Mesenchymal stem cell (in vitro differentiated cells and primary cell): ENCODE results near the gene WFDC1.

ENCODE experiments used
- DNase-seq: peaks from one replicate; pipeline ENCODE4 v3.0.0-alpha.2; 2013
- H2AFZ ChIP-seq: one replicate; pipeline ENCODE4 v1.6.1; 2013; ENCODE audit warnings: low read depth, mild to moderate bottlenecking, control low read depth, inconsistent platforms, low read length, moderate library complexity
- H2AK5ac ChIP-seq: 2 replicates; pipeline ENCODE4 v1.6.1; 2013; ENCODE audit warnings: low read length, moderate library complexity, mild to moderate bottlenecking, inconsistent platforms; ENCODE audit not compliant: severe bottlenecking
- H2BK120ac ChIP-seq: one replicate; pipeline ENCODE4 v1.6.1; 2013; ENCODE audit warnings: low read depth, mild to moderate bottlenecking, inconsistent platforms, low read length, moderate library complexity
- H2BK12ac ChIP-seq, 2 experiments: one replicate each; pipeline ENCODE4 v1.6.1; 2013; ENCODE audit warnings: inconsistent platforms in 2 of 2, low read length in 2 of 2, mild to moderate bottlenecking in 2 of 2, moderate library complexity in 2 of 2, control low read depth in 1 of 2
- H2BK15ac ChIP-seq: one replicate; pipeline ENCODE4 v1.6.1; 2013; ENCODE audit warnings: mild to moderate bottlenecking, low read depth, inconsistent platforms; ENCODE audit not compliant: poor library complexity, severe bottlenecking
- H2BK5ac ChIP-seq: 2 replicates; pipeline ENCODE4 v1.6.1; 2013; ENCODE audit warnings: low read depth, mild to moderate bottlenecking, low read length, control low read depth, inconsistent platforms; ENCODE audit not compliant: poor library complexity, severe bottlenecking
- H3K14ac ChIP-seq, 2 experiments: one replicate each; pipeline ENCODE4 v1.6.1; 2013; ENCODE audit warnings: inconsistent platforms in 2 of 2, low read length in 2 of 2, control low read depth in 1 of 2, mild to moderate bottlenecking in 1 of 2, moderate library complexity in 1 of 2
- H3K18ac ChIP-seq, 2 experiments: one replicate each; pipeline ENCODE4 v1.6.1; 2013; ENCODE audit warnings: inconsistent platforms in 2 of 2, low read length in 2 of 2, control low read depth in 1 of 2, low read depth in 1 of 2, mild to moderate bottlenecking in 1 of 2
- H3K23ac ChIP-seq, 2 experiments: one replicate each; pipeline ENCODE4 v1.6.1; 2013; ENCODE audit warnings: inconsistent platforms in 2 of 2, low read length in 2 of 2, mild to moderate bottlenecking in 2 of 2, moderate library complexity in 2 of 2, control low read depth in 1 of 2
- H3K27ac ChIP-seq: 2 replicates; pipeline ENCODE4 v1.5.1; 2013; ENCODE audit warnings: mild to moderate bottlenecking, moderate library complexity, low read length, control low read depth, inconsistent platforms; ENCODE audit not compliant: poor library complexity, severe bottlenecking
- H3K27me3 ChIP-seq, 2 experiments: 2 replicates each; pipeline versions ENCODE4 v1.6.1 to v1.7.0; 2013; ENCODE audit warnings: low read length in 2 of 2, mild to moderate bottlenecking in 2 of 2, moderate library complexity in 2 of 2, control low read depth in 1 of 2, inconsistent platforms in 1 of 2; ENCODE audit not compliant: control insufficient read depth in 1 of 2, insufficient read depth in 1 of 2
- H3K36me3 ChIP-seq, 2 experiments: 2 replicates each; pipeline versions ENCODE4 v1.6.1 to v1.7.0; 2013; ENCODE audit warnings: low read length in 2 of 2, control low read depth in 1 of 2, inconsistent platforms in 1 of 2, low read depth in 1 of 2, mild to moderate bottlenecking in 1 of 2; ENCODE audit not compliant: insufficient read depth in 2 of 2, control insufficient read depth in 1 of 2
- H3K4ac ChIP-seq, 2 experiments: one replicate each; pipeline ENCODE4 v1.6.1; 2013; ENCODE audit warnings: inconsistent platforms in 2 of 2, low read length in 2 of 2, mild to moderate bottlenecking in 2 of 2, moderate library complexity in 2 of 2, control low read depth in 1 of 2, low read depth in 1 of 2
- H3K4me1 ChIP-seq: 2 replicates; pipeline ENCODE4 v1.6.1; 2013; ENCODE audit warnings: low read depth, low read length, control low read depth; ENCODE audit not compliant: control insufficient read depth, insufficient read depth
- H3K4me2 ChIP-seq: 2 replicates; pipeline ENCODE4 v1.6.1; 2013; ENCODE audit warnings: low read length, mild to moderate bottlenecking, inconsistent platforms; ENCODE audit not compliant: poor library complexity, severe bottlenecking
- H3K4me3 ChIP-seq, 2 experiments: 2 replicates each; pipeline versions ENCODE4 v1.5.1 to v1.7.0; 2013; ENCODE audit warnings: low read length in 2 of 2, mild to moderate bottlenecking in 2 of 2, control low read depth in 1 of 2, low read depth in 1 of 2; ENCODE audit not compliant: insufficient read depth in 1 of 2
- H3K79me1 ChIP-seq: replicated peaks from 2 replicates; pipeline ENCODE4 v1.6.1; 2013; ENCODE audit warnings: mild to moderate bottlenecking, control low read depth, low read length, inconsistent platforms; ENCODE audit not compliant: poor library complexity, severe bottlenecking
- H3K9ac ChIP-seq: 2 replicates; pipeline ENCODE4 v1.7.0; 2013; ENCODE audit warnings: mild to moderate bottlenecking, low read length, moderate library complexity
- H3K9me3 ChIP-seq: 2 replicates; pipeline ENCODE4 v1.7.0; 2013; ENCODE audit warnings: mild to moderate bottlenecking, low read length; ENCODE audit not compliant: control insufficient read depth
- H4K8ac ChIP-seq: one replicate; pipeline ENCODE4 v1.6.1; 2013; ENCODE audit warnings: inconsistent platforms, mild to moderate bottlenecking, low read length, moderate library complexity
- H4K91ac ChIP-seq: one replicate; pipeline ENCODE4 v1.6.1; 2013; ENCODE audit warnings: mild to moderate bottlenecking, low read length, inconsistent platforms
- WGBS: methylation state at CpG from one replicate; pipeline ENCODE4 v1.1.7; 2013; ENCODE audit warnings: mixed read lengths; 5-methylcytosine and 5-hydroxymethylcytosine counted together

Gene WFDC1

DNA sequence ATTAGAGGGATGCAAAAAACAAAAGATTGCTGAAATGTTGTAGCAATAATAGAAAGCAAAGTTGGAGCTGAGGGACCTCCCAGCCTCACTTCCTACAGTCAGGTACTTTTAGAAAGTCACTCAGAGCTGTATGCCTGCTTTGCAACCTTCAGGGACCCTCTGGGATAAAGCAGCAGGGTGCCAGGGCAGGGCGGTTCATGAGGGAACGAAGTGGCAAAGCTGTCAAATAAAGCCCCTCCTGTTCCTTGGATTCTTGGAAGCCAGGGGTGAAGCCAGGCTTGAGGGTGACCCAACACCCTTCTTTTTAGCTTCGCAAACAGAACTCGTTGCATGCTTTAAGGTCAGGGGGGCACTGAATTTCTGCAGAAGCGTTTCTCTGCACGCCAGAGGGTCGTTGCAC lies 74.4 kb downstream of the WFDC1 start:
- no peak overlapping the region for H3K18ac ChIP-seq
- H3K27ac ChIP-seq, result no peak overlapping the region
- H2AFZ ChIP-seq, result no peak overlapping the region
- H3K14ac ChIP-seq, result no peak overlapping the region
- no peak overlapping the region for H3K4ac ChIP-seq
- no peak overlapping the region for H3K9ac ChIP-seq
- peaks cover 6% of the 10 kb centered on the region for H3K4me1 ChIP-seq
- peaks cover 71 to 79% of the 10 kb centered on the region in 2 experiments for H3K27me3 ChIP-seq
- H2BK12ac ChIP-seq, result no peak overlapping the region
- no peak overlapping the region for H3K4me3 ChIP-seq
- no peak overlapping the region for H2BK120ac ChIP-seq
- no peak overlapping the region for H3K4me2 ChIP-seq
- no peaks in the 10 kb centered on the region for H3K36me3 ChIP-seq
- no peaks in the 10 kb centered on the region for H3K9me3 ChIP-seq
- no peaks in the 10 kb centered on the region for H3K79me1 ChIP-seq
- no peak for DNase-seq
- H2AK5ac ChIP-seq, result no peak overlapping the region
- no peak overlapping the region for H2BK5ac ChIP-seq
- WGBS, result 38% methylated on average over 7 of the region's 7 CpGs
- no peak overlapping the region for H4K91ac ChIP-seq
- no peak overlapping the region for H3K23ac ChIP-seq
- no peak overlapping the region for H4K8ac ChIP-seq
- H2BK15ac ChIP-seq, result no peak overlapping the region

DNA sequence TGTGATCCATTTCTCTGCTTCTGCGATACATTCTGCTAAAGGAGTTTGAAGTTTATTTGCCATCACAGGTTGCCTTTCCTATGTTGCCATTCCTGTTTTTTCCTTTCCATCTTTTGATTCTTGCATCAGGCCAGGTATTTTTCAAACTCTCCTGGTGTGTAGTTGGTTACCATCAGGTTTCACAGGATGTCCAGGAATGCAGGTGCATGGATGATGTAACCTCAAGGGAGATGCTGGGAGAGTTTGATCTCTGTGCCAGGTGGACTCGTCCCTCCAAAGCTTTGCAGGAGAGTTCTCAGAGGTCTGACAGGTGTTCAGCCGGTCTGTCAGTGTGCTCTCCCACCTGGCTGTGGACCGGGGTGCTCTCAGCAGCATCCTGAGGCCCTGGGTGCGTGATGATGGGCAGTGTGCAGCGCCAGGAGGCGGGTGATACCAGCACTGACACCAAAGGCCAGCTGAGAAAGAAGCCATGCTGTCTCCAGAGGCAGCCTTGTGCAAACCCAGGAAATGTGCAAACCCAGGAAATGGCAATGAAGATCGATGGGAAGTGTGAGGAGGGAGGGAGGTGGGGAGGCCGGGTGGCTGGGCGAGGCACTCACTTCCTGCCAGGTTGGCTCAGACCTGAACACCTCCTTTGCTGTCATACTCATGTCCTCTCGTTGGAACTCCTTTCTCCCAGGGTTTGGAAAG lies 75.4 kb downstream of the WFDC1 start:
- Histone ChIP-seq H2BK12ac (no peak overlapping the region), H4K91ac (no peak overlapping the region), H3K27ac (no peak overlapping the region), H3K4me3 (no peak overlapping the region), H2BK5ac (no peak overlapping the region), H3K23ac (no peak overlapping the region), H3K4ac (no peak overlapping the region), H3K9ac (no peak overlapping the region), H3K27me3 (peaks cover 75 to 81% of the 10 kb centered on the region in 2 experiments), H4K8ac (no peak overlapping the region), H3K9me3 (no peaks in the 10 kb centered on the region), H3K18ac (no peak overlapping the region), H2AK5ac (no peak overlapping the region), H3K4me1 (peaks cover 6% of the 10 kb centered on the region), H2AFZ (no peak overlapping the region), H3K79me1 (no peaks in the 10 kb centered on the region), H2BK120ac (no peak overlapping the region), H3K14ac (no peak overlapping the region), H3K4me2 (no peak overlapping the region), H2BK15ac (no peak overlapping the region), H3K36me3 (no peaks in the 10 kb centered on the region)
- no peak for DNase-seq
- 58% methylated on average over 11 of the region's 11 CpGs for WGBS

DNA sequence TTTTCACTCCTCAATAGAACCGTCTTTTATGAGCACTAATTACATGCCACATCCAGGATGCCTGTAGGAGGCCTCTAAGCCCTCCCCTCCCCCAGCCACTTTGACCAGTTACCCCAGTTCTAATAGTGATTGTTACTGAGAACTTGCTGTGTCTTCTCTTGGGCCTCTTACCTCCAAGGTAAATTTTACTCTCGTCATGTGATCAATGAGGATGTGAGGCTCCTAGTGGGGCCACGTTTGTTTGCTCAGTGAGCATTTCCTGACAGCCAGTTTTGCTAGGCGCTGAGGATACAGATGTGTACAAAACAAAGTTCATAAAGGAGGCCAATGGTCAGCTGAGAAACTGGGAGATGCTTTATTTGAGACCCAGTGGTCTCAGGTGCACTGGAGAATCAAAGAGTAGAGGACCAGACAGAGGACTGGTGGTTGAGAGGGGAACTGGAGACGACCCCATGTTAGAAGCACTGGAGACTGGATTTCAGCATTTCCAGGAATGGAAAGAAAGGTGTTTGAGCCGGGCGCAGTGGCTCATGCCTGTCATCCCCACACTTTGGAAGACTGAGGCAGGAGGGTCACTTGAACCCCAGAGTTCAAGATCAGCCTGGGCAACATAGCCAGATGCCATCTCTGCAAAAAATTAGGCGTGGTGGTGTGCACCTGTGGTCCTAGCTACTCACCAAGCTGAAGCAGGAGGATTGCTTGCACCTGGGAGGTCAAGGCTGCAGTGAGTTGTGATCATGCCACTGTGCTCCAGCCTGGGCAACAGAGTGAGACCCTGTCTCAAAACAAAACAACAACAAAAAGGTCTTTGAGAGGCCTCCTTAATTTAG lies 76.3 kb downstream of the WFDC1 start:
- H2BK12ac ChIP-seq, result no peak overlapping the region
- no peaks in the 10 kb centered on the region for H3K79me1 ChIP-seq
- H4K8ac ChIP-seq, result no peak overlapping the region
- no peaks in the 10 kb centered on the region for H3K36me3 ChIP-seq
- H3K18ac ChIP-seq, result no peak overlapping the region
- no peak overlapping the region for H3K4ac ChIP-seq
- H3K4me2 ChIP-seq, result no peak overlapping the region
- H3K4me1 ChIP-seq, result peaks cover 6% of the 10 kb centered on the region
- no peak overlapping the region for H3K23ac ChIP-seq
- 59% methylated on average over 8 of the region's 8 CpGs for WGBS
- peaks cover 74 to 83% of the 10 kb centered on the region in 2 experiments for H3K27me3 ChIP-seq
- no peak overlapping the region for H2AFZ ChIP-seq
- H3K9me3 ChIP-seq, result no peaks in the 10 kb centered on the region
- no peak overlapping the region for H2BK120ac ChIP-seq
- H4K91ac ChIP-seq, result no peak overlapping the region
- no peak for DNase-seq
- H2BK5ac ChIP-seq, result no peak overlapping the region
- no peak overlapping the region for H2AK5ac ChIP-seq
- no peak overlapping the region for H2BK15ac ChIP-seq
- H3K9ac ChIP-seq, result no peak overlapping the region
- no peak overlapping the region for H3K4me3 ChIP-seq
- H3K14ac ChIP-seq, result no peak overlapping the region
- H3K27ac ChIP-seq, result no peak overlapping the region

DNA sequence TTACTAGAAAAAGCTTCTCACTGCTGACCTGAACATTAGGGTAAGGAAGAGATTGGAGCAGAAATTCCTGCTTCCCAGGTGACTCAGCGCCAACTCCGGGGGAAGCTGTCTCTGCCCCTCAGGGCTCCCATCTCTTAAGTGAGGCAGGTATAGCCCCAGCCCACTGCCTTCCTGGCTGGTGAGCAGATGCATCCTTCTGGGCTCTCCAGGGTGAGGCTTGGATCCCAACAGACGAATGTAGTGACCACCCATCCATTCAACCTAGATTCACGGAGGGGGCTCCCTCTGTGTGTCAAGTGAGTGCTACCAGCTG lies 76.8 kb downstream of the WFDC1 start:
- no peak overlapping the region for H4K8ac ChIP-seq
- no peak overlapping the region for H4K91ac ChIP-seq
- no peak overlapping the region for H2BK15ac ChIP-seq
- peaks cover 6% of the 10 kb centered on the region for H3K4me1 ChIP-seq
- no peak overlapping the region for H3K9ac ChIP-seq
- no peaks in the 10 kb centered on the region for H3K36me3 ChIP-seq
- H2AFZ ChIP-seq, result no peak overlapping the region
- H2BK12ac ChIP-seq, result no peak overlapping the region
- H3K23ac ChIP-seq, result no peak overlapping the region
- H3K27ac ChIP-seq, result no peak overlapping the region
- peaks cover 72 to 83% of the 10 kb centered on the region in 2 experiments for H3K27me3 ChIP-seq
- H3K4me3 ChIP-seq, result no peak overlapping the region
- H3K4me2 ChIP-seq, result no peak overlapping the region
- DNase-seq, result no peak
- 93% methylated on average over 4 of the region's 4 CpGs for WGBS
- H3K9me3 ChIP-seq, result no peaks in the 10 kb centered on the region
- no peak overlapping the region for H2AK5ac ChIP-seq
- no peak overlapping the region for H2BK120ac ChIP-seq
- no peak overlapping the region for H3K18ac ChIP-seq
- H3K14ac ChIP-seq, result no peak overlapping the region
- no peaks in the 10 kb centered on the region for H3K79me1 ChIP-seq
- no peak overlapping the region for H2BK5ac ChIP-seq
- H3K4ac ChIP-seq, result no peak overlapping the region
